ENCODE measurements around the gene MLYCD.

Gene MLYCD

DNA sequence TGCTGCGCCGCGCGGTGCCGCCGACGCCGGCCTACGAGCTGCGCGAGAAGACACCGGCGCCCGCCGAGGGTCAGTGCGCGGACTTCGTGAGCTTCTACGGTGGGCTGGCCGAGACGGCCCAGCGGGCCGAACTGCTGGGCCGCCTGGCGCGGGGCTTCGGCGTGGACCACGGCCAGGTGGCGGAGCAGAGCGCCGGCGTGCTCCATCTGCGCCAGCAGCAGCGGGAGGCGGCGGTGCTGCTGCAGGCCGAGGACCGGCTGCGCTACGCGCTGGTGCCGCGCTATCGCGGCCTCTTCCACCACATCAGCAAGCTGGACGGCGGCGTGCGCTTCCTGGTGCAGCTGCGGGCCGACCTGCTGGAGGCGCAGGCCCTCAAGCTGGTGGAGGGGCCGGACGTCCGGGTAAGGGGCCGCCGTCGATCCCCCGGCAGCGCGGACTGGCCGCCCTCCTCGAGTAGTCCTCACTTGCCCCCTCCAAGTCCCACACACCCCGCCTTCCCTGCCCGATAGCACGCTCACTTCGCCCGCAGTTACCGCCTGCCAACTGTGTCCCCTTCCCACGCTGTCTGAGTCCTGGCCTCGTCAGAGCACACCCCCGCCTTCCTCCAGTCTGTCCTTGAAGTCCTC is 470 bp downstream of the MLYCD start:
- DNase-seq (ENCODE audit: low read depth) = peak; percentile 60

DNA sequence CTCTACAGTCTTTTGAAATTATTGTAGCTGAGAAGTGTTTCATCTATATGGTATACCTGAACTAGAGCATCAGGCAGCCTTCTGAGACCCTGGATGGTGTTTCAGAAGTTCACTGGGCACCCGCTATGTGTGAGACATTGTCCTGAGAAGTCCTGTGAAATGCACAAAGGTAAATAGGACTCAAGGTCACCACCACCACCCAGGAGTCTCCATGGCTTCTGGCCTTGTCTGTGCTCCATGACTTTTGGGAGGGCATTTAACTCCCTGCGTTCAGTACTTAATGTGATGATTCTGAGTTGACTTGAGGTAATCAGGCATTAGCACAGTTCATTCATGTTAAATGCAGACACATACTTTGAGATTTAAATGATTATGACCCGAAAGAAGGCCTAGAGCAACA is 1.1 kb downstream of the MLYCD start:
- no peak for DNase-seq (ENCODE audit: low read depth)

- no peak for DNase-seq (ENCODE audit: low read depth)
These were observed 1.7 kb downstream of the MLYCD start for GRCh38 chr16:83900571-83900970.

DNA sequence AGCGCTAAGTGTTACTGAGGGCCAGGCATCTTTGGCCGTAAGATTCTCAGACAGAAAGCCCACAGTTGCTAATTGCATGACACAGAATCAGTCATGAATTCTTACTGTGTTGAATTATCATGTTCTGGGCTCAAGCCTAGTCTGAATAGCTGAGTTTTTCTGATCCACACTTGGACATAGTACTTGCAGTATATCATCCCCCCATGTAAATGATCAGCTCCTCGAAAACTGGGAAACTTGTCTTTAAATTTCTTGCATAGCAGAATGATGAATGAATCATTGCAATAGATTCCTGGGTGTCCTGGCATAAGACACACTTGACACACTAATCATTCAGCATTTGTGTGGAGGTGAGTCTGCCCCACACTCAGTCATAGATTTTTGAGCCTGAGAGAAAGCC is 2.2 kb downstream of the MLYCD start:
- peak; percentile 46 for DNase-seq (ENCODE audit: low read depth)

DNA sequence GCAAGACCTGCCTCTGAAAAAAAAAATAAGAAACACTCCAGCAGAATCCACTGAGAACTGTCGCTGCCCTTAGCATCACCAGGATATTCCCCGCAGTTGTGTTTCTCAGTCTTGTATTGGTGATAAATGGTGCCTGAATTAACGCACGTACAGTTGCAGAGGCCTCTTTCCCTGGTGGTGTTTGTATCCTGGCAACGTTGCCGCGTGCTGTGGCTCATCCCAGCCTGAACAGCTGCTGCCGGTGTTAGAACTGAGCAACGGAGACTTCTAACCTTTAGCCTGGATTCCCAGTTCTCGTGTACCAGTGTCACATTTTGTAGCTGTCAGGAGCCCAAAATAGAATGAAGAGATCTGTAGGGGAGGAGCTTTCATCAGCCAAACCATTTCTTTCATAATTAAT is 4.8 kb downstream of the MLYCD start:
- DNase-seq (ENCODE audit: low read depth) = no peak

DNA sequence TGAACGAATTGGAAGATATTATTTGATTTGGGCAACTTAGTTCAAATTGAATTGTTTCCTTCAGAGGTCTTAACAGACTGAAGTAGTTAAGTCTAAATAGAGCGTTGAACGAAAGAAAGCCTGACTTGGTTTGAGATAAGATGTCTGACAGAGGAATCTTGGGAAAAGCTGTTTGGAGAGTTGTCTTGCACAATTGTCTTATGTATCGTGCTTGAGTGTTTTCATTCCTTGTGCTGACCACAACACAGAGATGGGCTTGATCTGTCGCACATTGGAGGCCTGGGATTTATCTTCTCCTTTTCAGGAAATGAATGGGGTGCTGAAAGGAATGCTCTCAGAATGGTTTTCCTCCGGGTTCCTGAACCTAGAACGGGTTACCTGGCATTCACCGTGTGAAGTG is 7.8 kb downstream of the MLYCD start:
- DNase-seq (ENCODE audit: low read depth) = no peak

- DNase-seq (ENCODE audit: low read depth) = no peak
These were observed 8.2 kb downstream of the MLYCD start for GRCh38 chr16:83907111-83907510.

- no peak for DNase-seq (ENCODE audit: low read depth)
These were observed 8.8 kb downstream of the MLYCD start for GRCh38 chr16:83907631-83908250.

- DNase-seq (ENCODE audit: low read depth) = no peak
These were observed 9.9 kb downstream of the MLYCD start for GRCh38 chr16:83908798-83909197.

- no peak for DNase-seq (ENCODE audit: low read depth)
These were observed 12.4 kb downstream of the MLYCD start for GRCh38 chr16:83911290-83911689.

DNA sequence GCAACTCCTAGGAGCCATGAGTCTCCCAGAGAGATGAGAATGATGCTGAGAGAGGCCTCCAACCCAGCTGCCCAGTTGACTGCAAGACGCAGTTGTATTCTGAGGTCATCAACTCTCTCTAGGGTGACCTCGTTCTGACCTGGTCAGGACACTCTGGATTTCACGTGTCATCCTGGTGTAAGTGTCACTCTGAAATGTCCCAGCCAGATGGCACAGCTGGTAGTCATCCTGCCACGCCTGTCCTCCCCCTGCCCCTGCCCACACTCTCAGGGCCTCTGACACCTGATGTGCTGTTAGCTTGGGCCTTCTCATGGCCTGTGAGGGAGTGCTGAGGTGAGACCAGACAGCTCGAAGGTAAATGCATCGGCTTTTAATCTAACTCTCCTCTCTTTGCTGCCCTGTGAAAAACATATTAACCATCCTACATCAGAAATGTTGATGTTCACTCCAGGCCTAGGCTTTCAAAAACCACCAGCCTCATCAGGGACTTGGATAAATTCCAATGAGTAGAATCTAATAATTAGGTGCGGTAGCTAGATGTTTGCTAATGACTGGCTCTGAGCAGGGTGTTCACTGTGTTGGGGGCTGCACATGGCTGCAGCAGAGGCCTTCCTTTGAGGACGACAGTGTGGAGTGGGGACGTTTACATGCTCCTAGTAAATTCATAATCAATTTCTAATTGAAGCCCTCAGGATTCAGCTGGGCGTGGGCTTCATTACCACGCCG is 13.8 kb downstream of the MLYCD start:
- no peak for DNase-seq (ENCODE audit: low read depth)

GRCh38 chr16:83913245-83913633 is 14.3 kb downstream of the MLYCD start:
- no peak for DNase-seq (ENCODE audit: low read depth)

- no peak for DNase-seq (ENCODE audit: low read depth)
These were observed 15.3 kb downstream of the MLYCD start for GRCh38 chr16:83914091-83914710.

DNA sequence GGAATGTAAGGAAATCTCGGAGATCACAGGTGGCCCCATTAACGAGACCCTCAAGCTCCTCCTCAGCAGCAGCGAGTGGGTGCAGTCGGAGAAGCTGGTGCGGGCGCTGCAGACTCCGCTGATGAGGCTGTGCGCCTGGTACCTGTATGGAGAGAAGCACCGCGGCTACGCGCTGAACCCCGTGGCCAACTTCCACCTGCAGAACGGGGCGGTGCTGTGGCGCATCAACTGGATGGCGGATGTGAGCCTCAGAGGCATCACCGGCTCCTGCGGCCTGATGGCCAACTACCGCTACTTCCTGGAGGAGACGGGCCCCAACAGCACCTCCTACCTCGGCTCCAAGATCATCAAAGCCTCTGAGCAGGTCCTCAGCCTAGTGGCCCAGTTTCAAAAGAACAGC is 16.2 kb downstream of the MLYCD start:
- no peak for DNase-seq (ENCODE audit: low read depth)

GRCh38 chr16:83915491-83915890 is 16.6 kb downstream of the MLYCD start:
- DNase-seq (ENCODE audit: low read depth) = no peak

DNA sequence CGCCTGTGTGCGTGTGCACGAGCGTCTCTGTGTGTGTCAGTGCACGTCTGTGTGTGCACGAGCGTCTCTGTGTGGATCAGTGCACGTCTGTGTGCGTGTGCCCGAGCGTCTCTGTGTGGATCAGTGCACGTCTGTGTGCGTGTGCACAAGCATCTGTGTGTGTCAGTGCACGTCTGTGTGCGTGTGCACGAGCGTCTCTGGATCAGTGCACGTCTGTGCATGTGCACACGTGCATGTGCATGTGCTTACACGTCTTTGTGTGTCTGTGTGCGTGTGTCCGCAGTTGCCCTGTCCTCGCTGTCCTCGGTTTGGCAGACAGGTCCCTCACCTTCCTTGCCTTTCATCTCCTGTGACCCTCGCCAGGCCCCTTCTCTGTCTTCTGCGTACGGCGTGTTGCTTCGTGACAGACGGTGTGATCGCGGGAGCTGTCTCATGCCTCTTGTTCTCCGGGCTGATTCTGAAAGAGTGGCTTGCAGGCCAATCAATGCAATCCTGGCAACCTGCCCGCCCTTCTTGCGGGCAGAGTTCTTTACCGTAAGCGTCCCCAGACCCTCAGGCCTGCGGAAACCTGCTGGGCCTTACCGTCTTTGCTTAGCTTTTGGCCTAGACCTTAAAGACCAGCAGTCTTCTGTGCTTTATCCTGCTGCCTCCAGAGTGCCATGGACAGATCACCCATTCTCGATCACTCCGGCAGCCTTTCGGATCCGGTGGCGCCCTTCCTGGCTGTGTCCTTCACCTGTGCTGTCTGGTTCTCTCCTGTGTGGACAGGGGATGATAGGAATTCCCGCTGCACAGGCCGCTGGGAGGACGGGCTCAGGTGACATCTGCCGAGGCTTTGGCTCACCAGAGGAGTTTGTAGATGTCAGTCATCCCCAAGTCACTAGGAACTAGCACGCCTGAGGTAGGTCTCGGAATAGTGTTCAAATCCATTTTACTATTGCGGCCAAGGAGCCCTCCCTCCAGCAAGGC is 18.5 kb downstream of the MLYCD start:
- DNase-seq (ENCODE audit: low read depth) = no peak

- no peak for DNase-seq (ENCODE audit: low read depth)
These were observed 22.1 kb downstream of the MLYCD start for GRCh38 chr16:83920894-83921491.

GRCh38 chr16:83923581-83924365 is 24.9 kb downstream of the MLYCD start:
- DNase-seq (ENCODE audit: low read depth) = no peak

DNA sequence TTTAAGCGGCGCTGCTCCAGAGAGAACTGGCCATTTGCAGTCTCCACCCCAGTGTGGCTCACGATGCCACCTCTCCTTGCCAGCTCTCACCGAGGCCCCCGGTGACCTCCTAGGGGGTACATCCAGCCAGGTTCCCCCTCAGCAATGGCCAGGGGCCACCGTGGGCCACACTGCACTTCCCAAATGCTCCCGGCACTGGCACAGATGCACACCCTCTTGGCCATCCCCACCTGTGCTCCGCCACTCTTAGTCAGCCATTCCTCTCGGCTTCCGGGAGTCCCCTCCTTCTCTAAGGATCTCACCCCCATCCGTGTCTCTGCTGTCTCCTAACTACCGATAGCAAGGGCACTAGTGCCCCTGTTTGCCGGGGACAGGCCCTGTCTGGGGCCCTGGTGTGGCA is 25.8 kb downstream of the MLYCD start:
- DNase-seq (ENCODE audit: low read depth) = no peak

DNA sequence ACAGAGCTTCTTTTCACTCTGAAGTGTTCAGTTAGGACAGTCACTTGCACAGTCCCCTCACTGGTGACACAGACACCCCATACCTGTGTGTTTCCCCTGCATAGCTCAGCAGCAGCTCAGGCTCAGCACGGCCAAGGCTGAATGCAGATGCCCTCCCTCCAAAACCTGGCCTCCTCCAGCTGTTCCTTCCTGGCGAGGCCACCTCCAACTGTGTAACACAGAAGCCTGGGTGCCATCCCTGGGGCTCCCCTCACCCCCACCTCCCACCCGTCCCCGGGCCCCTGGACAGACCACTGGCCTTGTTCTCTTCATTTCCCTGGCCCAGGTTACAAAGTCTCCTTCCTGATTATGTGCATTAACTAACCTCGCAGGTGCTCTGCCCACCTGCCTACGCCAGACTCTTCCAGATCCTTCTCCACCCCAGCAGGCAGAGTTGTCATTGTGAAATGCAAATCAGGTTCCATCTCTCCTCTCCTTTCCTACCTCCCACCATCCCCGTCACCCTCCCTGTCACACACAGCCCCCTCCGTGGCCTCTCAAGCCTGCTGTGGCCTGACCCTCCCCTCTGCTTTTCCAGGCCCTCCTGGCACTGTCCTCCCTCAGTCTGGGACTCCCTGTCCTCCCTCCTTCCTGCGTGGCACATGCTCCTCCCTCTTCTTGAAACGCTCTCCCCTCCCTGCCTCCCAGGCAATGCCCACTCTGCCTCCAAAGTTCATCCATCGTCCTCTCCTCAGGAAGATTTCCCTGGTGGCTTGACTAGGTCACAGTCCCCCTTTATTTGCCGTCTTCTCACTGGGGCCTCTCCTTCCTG is 26.4 kb downstream of the MLYCD start:
- no peak for DNase-seq (ENCODE audit: low read depth)

Measured in ELR (cell line).